GM23248 (cell line): ENCODE results near the gene MOB2.

Experiments
- EZH2 ChIP-seq: fragments of 200-600 bp; sonication (generic); IDR thresholded peaks from 2 replicates; pipeline ENCODE4 v1.6.1; 2018; ENCODE audit warnings: antibody characterized with exemption, mild to moderate bottlenecking; ENCODE audit not compliant: insufficient read depth, poor library complexity, severe bottlenecking
- EZH2phosphoT487 ChIP-seq: fragments of 200-600 bp; sonication (generic); IDR thresholded peaks from 2 replicates; pipeline ENCODE4 v1.6.1; 2018; ENCODE audit warnings: antibody characterized with exemption, moderate library complexity, mild to moderate bottlenecking, low read depth; ENCODE audit not compliant: insufficient read depth

DNA sequence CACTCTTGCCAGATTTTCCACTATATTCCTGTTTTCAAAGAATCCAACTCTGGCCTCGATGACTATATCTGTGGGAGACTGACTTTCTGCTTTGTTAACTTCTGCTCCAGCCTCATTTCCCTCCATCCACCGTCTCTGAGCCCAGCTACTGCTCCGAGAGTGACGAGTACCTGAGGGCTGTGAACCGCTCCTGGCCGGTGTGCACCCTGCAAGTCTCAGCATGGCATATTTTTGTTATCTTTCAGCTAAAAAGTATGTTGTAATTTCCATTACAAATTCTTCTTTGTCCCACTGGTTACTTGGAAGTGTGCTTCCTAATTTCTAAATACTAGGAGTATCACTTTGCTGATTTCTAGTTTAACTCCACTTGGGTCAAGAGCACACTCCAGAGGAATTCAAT is 36.5 kb upstream of the MOB2 start:
- TF ChIP-seq EZH2phosphoT487 (no peak), EZH2 (no peak)
